Stimulated activated CD8-positive, alpha-beta memory T cell treated with anti-CD3 and anti-CD28 coated beads, Interleukin-7, amount 100 ng/mL, for 4 hours (primary cell): Measurements from ENCODE around the gene UQCRC2.
"Not testable (repeated sequence)": the region's sequence is repeated elsewhere in the genome, so short reads cannot be mapped to it uniquely, and the experiment has no call there.

Experiments
- DNase-seq, 2 donors: peaks; one replicate each; pipeline ENCODE4 v3.0.0-alpha.2; 2020; ENCODE audit warnings: low read depth in 2 of 2

The UQCRC2 gene

DNA sequence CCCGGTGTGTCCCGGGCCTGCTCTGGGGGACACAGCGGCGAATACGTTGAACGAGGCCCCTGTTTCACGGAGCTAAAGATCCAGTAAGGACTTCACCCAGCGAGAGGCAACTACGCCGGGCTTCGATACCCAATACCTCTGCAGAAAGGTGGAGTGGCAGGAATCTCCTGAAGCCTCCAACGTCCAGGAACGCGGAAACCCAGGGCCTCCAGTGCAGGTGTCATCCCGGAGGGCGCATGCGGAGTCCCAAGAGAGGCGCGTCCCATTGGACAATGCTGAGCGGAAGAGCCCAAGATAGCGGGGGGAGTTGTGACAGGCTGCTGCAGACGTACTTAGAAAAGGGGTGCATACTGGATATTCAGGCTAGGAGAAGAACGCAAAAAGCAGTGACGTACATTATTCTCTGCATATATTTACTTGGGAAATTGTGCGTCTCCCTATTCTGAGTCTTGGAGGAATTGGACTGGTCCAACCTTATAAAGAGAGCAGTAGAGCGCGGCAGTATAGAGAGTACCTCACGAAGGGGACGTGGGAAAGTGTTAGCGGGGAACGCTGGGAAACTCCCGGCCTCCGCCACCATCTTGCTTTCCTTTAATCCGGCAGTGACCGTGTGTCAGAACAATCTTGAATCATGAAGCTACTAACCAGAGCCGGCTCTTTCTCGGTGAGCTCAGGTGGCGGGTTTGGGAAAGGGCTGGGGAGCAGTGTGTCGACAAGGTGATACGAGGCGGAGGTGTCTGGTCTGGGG, at the start of gene UQCRC2:
Gene UQCRC2, plus strand, starts transcription at position 569 of the 748 bp plus-strand sequence. Its CDS starts 63 bp downstream, at position 632.
- DNase-seq, result peak; percentile 79 to 83

DNA sequence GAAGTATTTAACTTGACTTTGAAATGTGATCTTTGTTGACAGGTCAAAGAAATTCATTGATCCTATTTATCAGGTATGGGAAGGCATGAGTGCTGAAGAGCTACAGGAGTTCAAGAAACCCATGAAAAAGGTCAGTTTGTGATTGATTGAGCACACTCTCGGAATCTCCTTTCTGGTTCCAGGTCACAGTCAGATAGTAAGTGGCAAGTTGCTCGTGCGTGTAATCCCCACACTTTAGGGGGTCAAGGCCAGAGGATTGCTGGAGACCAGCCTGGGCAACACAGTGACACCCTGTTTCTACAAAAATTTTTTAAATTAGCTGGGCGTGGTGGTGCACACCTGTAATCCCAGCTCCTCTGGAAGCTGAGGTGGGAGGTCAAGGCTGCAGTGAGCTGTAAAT, 20.5 kb upstream of the UQCRC2 start:
- DNase-seq, result not testable (repeated sequence)

DNA sequence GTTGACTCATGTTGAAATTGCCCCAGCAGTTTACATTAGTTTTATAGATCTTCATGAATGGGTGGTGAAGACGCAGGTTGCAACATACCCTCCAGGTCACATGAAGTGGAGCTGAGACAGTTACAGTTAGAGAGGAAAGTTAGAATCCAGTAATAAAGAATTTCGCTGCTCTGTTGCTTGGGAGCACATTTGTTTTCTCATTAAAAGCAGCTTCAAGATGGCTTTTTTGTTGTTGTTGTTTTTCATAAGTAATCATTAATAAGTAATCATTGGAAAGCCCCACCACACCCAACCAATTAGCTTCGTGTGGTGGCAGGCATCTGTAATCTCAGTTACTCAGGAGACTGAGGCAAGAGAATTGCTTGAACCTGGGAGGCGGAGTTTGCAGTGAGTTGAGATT, 19.8 kb upstream of the UQCRC2 start:
- DNase-seq, result not testable (repeated sequence)

DNA sequence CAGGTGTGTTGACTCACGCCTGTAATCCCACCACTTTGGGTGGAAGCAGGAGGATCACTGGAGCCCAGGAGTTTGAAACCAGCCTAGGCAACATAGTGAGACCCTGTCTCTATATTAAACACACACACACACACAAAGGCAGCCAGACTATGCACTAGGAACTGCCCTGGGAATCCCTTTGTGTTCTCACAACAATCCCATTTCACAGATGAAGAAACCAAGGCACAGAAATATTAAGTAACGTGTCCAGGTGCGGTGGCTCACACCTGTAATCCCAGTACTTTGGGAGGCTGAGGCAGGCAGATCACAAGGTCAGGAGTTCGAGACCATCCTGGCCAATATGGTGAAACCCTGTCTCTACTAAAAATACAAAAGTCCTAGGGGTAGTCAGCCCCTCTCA, 19.4 kb upstream of the UQCRC2 start:
- not testable (repeated sequence) for DNase-seq

DNA sequence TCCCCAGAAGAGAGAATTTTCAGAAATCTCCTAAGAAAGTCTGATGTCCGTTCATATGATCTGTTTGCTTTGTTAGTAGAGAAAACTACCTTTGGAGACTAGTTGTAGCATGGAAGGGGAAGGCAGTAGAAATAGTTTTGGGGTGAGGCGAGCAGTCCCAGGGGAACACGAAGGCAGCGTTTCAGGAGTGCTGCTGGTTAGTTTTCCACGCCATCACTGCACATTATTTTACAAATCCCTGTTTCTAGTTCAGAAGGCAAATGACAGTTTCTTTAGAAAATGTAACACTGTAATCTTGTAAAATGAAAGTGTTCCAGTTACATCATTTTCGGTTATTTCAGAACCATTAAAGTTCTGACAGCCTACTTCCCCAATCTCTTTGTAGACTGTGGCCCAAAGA, 16.9 kb upstream of the UQCRC2 start:
- DNase-seq, result not testable (repeated sequence)

DNA sequence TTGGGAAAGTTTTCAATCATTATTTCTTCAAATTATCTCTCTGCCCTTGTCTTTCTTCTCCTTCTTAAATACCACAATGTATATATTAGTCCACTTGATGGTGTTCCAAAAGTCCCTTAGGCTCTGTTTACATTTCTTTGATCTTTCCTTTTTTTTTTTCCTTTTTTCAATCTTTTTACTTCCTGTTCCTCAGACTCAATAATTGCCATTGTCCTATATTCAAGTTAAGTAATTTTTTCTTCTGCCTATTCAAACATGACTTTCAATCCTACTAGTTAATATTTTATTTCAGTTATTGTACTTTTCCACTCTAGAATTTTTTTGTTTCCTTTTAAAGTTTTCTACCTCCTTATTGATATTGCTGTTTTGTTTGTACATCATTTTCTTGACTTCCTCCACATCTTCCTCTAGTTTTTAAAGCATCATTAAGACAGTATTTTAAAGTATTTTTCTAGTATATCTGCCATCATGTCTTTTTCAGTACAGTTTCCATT, 15.8 kb upstream of the UQCRC2 start:
- DNase-seq, result no peak

DNA sequence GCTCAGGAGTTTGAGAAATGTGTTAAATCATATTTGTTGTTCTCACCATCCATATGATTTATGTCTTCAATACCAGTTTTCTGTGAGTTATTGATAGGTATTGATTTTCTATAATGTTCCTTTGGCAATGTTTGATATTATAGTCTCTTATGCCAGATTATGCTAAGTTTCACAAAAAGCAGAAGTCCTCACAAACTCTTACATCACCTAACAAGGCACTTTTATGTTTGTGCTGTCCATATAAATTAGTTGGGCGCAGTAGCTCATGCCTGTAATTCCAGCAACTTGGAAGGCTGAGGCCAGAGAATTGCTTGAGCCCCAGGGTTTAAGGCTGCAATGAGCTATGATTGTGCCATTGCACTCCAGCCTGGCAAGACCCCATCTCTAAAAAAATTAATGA, 12.6 kb upstream of the UQCRC2 start:
- no peak for DNase-seq

DNA sequence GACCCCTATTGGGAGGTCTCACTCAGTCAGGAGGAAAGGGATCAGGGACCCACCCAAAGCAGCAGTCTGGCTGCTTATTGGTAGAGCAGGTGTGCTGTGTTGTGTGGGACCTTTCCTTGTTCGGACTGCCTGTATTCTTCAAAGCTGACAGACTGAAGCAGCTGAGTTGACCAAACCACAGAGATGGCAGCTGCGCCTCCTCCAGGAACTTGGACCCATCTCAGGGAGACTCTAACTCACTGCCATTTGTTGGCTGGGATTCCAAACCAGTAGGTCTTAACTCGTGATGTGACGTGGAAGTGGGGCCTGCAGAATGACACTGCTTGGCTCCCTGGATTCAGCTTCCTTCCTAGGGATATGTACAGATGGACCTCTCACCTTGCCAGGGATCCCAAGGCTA, 9.6 kb upstream of the UQCRC2 start:
- no peak for DNase-seq

DNA sequence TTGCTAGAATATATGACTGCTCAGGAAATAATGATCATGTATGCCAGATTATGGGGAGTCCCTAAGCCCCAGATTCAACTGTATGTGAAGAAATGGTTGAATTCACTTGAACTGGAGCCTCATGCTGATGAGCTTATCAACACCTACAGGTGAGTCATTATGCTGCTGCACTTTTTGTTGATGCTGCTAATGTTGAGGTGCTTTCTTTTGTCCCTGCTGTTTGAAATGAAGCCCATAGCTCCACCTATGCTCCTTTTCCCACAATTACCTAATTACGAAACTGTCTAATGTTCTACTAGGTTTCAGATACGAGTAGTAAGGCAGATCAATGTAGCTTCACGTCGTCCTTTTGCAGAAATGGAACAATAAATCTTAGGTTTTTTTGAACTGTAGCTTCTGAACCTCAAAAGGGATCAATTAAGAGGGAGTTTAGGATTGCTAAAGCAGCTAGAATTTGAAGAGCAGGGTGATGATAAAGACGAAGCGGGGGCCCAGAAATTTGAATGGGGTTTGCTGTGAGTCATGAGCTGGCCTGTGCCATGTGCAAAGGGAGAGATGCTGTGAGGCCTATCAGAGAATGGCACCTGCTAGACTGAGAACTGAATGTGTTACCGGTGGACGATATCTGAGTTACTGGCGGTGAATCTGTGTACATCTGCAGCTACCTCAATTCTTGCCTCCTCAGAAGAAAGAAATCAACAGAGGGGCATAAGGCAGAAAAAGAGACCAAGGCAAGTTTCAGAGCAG, 6.1 kb upstream of the UQCRC2 start:
- no peak for DNase-seq

DNA sequence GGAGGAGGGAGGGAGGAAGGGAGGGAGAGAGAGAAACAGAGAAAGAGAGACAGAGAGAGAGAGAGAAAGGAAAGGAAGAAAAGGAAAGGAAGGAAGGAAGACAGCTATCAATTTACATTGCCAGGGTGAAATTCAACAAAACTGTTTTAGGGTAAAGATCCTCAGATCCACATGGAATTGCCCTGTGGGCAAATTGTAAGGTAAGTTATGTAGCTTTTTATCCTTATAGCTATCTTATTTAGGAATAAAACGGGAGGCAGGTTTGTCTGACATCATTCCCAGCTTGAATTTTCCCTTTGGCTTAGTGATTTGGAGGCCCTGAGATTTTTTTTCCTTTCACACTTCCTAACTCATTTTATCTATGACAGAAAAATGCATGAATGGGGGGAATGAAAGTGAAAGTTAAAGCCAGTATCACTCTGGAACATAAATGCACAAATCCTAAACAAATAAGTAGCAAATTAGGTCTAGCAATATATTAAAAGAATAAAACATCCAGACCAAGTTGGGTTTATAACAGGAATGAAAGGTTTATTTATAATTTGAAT, 3.4 kb upstream of the UQCRC2 start:
- DNase-seq, result no peak

DNA sequence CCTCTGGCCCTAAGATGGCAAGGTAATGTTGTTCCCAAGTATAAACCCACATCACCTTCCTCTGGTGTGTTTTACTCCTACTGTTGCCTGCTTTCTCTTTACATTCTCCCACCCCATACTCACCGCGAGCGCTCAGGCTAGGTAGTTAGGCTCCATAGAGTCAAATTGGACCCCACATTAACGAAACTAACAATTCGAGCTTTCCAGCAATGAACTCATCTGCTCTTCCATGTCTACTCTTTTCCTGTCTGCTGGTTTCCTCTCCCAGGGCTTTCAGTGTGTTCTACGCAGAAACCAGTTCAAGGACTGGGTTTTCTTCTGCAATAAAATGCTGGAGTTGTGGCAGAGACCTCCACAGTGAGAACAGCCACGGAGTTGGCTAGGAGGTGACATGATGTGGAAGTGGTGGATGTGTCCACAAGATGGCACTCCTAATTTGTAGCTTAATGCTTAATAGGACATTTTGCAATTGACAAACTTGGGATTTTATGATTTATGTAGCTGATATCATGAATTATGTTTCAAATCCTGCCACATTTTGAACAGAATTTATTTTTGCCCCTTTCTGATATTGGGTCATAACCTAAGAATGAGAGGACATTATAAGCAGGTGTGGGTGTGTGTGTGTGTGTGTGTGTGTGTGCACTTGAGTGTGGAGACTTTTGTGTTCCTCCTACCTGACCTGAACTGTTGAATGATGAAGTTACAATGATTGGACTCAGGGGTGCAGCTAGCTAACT, 2.2 kb upstream of the UQCRC2 start:
- DNase-seq, result no peak

DNA sequence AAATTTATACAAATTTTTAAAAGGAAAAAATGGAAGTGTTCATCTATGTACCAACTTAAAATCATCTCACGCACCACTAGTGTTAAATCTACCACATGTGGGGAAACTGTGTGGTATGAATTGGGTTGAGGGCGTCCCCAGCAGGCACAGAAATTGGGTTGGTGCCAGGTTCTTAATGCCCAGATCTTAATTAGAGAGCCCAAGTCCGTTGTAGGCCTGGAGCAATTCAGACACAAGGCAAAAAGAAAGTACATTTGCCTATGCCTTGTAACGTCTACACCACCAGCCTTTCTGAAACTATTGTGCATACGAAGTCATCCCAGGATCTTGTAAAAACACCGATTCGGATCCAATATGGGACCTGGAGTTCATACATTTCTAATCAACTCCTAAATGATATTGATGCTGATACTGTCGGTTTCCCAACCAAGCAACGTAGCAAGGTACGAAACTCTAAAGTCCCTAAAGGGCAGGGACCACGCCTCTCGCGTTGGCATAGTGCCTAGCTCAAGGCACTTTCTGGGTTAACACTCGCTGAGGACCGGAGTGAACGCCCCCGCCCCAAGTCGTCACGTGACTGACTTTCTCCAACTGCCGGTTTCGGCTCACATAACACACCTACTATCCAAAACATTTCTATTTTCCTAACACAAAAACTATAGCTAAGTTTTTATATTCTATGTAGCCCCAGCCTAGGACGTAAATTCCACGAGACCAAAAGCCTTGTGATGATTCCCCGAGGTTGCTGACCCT, 945 bp upstream of the UQCRC2 start:
- peak; percentile 71 to 74 for DNase-seq

DNA sequence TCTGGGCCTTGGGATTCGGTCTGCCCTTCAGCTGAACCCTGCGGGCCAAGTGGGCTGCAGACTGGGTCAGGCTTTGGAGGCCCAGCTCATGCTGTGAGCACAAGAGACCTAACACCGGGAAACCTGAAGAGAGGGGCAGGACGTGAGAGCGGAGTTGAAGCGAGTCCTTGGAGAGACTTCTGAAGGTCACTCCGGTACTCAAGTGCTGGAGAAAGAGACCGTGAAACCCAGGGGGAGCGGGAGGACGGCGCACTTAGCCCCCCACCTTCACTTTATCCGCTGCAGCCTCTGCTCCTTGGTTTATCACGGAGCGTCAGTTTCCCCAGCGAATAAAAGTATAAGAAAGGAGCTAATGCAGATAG, 361 bp downstream of the UQCRC2 start:
- DNase-seq, result no peak

DNA sequence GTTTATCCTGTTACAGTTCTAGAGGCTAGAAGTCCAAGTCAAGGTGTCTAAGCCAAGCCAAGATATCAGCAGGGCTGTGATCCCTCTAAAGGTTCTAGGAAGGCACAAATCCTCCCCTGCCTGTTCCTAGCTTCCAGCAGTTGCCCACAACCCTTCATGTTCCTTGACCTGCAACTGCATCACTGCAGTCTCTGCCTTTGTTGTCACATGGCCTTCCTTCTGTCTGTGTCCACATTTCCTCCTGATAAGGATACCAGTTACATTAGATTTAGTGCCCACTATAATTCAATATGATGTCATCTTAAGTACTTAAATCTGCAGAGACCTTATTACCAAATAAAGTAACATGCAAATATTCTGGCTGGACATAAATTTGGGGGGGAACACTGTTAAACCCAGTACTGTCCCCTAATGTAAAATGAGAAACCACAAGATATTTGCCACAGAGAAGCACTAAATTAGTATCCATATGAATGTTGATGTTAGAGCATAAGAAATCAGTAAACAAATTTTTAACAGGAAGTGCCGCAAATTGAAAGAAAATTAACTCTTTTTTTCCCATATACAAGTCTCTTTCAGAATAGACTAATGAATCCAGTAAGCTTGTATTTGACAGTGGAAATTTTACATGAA, 4.7 kb downstream of the UQCRC2 start:
- no peak for DNase-seq

DNA sequence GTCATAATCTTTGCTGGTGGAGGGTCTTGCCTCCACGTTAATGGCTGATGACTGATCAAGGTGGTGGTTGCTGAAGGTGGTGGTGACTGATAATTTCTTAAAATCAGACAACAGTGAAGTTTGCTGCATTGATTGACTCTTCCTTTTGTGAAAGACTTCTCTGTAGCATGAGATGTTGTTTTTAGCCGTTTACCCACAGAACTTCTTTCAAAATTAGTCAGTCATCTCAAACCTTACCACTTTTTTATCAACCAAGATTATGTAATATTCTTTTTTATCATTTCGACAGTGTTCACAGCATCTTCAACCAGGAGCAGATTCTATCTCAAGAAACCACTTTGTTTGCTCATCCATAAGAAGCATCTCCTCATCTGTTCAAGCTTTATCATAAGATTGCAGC, 5.9 kb downstream of the UQCRC2 start:
- no peak for DNase-seq

DNA sequence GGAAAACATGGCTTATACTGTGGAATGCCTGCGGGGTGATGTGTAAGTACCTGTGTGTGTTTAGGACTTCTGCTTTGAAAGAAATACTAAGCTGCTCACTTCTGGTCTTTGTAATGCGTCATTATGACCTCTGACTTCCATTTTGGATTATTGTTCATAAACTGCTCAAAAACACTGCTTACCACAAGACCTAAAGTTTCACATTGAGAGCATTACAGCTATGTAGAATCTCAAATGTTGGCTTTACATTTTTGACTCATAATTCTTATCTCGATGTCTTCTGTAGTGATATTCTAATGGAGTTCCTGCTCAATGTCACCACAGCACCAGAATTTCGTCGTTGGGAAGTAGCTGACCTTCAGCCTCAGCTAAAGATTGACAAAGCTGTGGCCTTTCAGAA, 9.3 kb downstream of the UQCRC2 start:
- DNase-seq, result no peak

DNA sequence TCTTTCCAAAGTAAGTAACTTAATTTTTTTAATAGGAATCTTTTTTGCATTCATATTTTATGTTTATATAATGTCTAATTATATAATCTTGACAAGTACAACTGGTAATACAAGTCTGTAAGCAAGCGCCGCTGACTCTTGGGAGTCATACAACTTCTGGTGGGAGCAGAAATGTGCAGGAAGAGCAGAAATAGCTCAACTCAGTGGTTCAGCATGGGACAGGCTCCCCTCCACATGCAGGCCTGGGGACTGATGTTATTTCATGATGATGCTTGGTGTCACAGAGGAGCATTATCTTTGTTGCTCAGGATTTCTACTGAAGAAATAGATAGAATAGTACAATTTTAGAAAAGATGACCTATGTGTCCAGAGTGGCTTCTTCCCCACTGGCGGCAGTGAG, 10.7 kb downstream of the UQCRC2 start:
- no peak for DNase-seq

DNA sequence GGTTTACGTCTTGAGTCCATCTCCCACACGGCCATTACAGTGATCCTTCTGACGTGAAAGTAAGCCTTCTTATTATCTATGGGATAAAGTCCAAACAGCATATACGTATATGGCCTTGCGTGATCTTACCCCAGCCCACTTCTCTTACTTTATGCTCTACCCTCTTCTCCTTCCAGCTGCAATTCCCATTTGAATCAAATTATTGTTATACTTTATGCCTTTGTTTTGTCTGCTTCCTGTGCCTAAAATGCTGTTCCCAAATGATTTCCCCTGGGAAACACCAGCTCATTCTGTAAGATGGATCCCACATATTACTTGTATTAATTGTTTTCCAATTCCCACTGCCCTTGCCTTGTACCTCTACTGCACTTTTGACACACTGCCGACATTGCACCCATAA, 11.2 kb downstream of the UQCRC2 start:
- no peak for DNase-seq

DNA sequence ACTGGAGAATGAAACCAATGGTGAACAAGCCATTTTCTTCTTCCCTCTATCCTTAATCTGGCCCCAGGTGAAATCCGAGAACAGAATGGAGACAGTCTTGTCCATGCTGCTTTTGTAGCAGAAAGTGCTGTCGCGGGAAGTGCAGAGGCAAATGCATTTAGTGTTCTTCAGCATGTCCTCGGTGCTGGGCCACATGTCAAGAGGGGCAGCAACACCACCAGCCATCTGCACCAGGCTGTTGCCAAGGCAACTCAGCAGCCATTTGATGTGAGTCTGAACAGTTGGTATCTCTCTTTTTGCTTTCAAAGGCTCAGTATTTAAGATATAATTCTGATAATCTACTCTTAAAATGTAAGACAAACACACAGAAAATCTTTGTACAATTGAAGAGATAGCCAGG, 18.7 kb downstream of the UQCRC2 start:
- no peak for DNase-seq

DNA sequence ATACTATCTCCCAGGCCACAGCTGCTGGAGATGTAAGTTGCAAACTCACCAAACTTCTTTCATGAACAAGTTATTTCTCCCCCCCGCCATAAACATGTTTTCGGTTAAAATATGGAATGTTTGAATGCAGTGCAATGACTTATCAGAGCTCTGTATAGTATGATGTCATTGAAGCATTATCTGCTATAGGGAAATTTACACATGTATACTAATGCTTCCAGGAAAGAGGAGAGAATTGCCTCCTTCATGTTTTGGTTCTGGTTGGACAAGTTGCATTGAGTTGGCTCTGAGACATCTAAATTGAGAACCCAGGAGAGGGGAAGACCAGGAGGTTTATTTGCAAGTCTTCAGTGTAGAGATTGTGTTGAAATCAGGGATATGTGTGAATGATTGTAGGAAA, 20.8 kb downstream of the UQCRC2 start:
- DNase-seq, result no peak

DNA sequence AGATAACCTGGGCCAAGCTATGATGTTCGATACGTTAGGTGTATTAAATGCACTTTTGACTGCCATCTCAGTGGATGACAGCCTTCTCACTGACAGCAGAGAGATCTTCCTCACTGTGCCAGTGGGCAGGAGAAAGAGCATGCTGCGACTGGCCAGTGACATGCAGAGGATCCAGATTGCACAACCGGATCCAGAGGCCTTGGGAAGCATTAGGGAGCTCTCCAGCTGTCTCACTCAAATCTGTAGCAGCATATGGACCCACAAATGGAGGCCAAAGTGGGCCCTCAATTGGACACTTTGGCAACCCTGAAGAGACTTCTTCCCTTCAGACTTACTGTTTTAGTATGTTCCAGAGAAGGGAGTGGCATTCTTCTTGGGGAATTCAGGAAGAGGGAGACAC, 26.9 kb downstream of the UQCRC2 start:
- DNase-seq, result no peak
